Neuronal stem cell (in vitro differentiated cells): ENCODE results near the gene TADA2B.

Source experiments
- DNase-seq: peaks from one replicate; pipeline ENCODE4 v3.0.0-alpha.2; 2013; ENCODE audit warnings: low spot score
- H2AFZ ChIP-seq: one replicate; pipeline ENCODE4 v1.6.1; 2013; ENCODE audit warnings: mild to moderate bottlenecking, low read length, inconsistent platforms
- H2AK5ac ChIP-seq: 2 replicates; pipeline ENCODE4 v1.6.1; 2013; ENCODE audit warnings: low read depth, mild to moderate bottlenecking, inconsistent platforms, low read length, moderate library complexity, mixed read lengths
- H2BK120ac ChIP-seq: 2 replicates; pipeline ENCODE4 v1.6.1; 2013; ENCODE audit warnings: low read depth, mild to moderate bottlenecking, inconsistent platforms, low read length, moderate library complexity, mixed read lengths
- H2BK12ac ChIP-seq: one replicate; pipeline ENCODE4 v1.6.1; 2013; ENCODE audit warnings: low read length, inconsistent platforms
- H2BK15ac ChIP-seq: 2 replicates; pipeline ENCODE4 v1.6.1; 2013; ENCODE audit warnings: mild to moderate bottlenecking, low read length, inconsistent platforms, mixed read lengths
- H2BK5ac ChIP-seq: one replicate; pipeline ENCODE4 v1.6.1; 2013; ENCODE audit warnings: inconsistent platforms, mild to moderate bottlenecking, low read length, moderate library complexity
- H3K14ac ChIP-seq: one replicate; pipeline ENCODE4 v1.6.1; 2013; ENCODE audit warnings: low read length, inconsistent platforms
- H3K18ac ChIP-seq: 2 replicates; pipeline ENCODE4 v1.6.1; 2013; ENCODE audit warnings: low read length, inconsistent platforms
- H3K23ac ChIP-seq: 2 replicates; pipeline ENCODE4 v1.6.1; 2013; ENCODE audit warnings: low read depth, mild to moderate bottlenecking, mixed read lengths, low read length, inconsistent platforms; ENCODE audit not compliant: poor library complexity
- H3K27ac ChIP-seq: replicated peaks from 3 replicates; pipeline ENCODE4 v1.5.1; 2013; ENCODE audit warnings: low read length, inconsistent platforms
- H3K27me3 ChIP-seq, 3 experiments: 2 replicates each; pipeline ENCODE4 v1.6.1; 2013; ENCODE audit warnings: low read length in 3 of 3, mild to moderate bottlenecking in 2 of 3, inconsistent platforms in 1 of 3, low read depth in 1 of 3, mixed read lengths in 1 of 3, moderate library complexity in 1 of 3; ENCODE audit not compliant: control insufficient read depth in 3 of 3, insufficient read depth in 3 of 3
- H3K36me3 ChIP-seq, 2 donors: replicated peaks in 1 of 2; 2 replicates each; pipeline ENCODE4 v1.6.1; 2013; ENCODE audit warnings: low read length in 2 of 2; ENCODE audit not compliant: control insufficient read depth in 2 of 2, insufficient read depth in 2 of 2
- H3K4ac ChIP-seq: 2 replicates; pipeline ENCODE4 v1.6.1; 2013; ENCODE audit warnings: inconsistent platforms, mild to moderate bottlenecking, low read length, moderate library complexity
- H3K4me1 ChIP-seq, 2 donors: 1 replicate in 1 of 2; 2 replicates in 1 of 2; pipeline ENCODE4 v1.6.1; 2013; ENCODE audit warnings: low read length in 2 of 2, low read depth in 1 of 2; ENCODE audit not compliant: control insufficient read depth in 2 of 2, insufficient read depth in 1 of 2
- H3K4me2 ChIP-seq: one replicate; pipeline ENCODE4 v1.6.1; 2013; ENCODE audit warnings: mild to moderate bottlenecking, low read length, inconsistent platforms; ENCODE audit not compliant: insufficient read depth, poor library complexity, severe bottlenecking
- H3K4me3 ChIP-seq, 2 donors: 2 replicates each; pipeline ENCODE4 v1.5.1; 2013; ENCODE audit warnings: low read length in 2 of 2, mild to moderate bottlenecking in 2 of 2, inconsistent platforms in 1 of 2, moderate library complexity in 1 of 2
- H3K79me1 ChIP-seq: one replicate; pipeline ENCODE4 v1.6.1; 2013; ENCODE audit warnings: low read depth, mild to moderate bottlenecking, inconsistent platforms, low read length, moderate library complexity
- H3K9ac ChIP-seq: one replicate; pipeline ENCODE4 v1.6.1; 2013; ENCODE audit warnings: mild to moderate bottlenecking, low read depth, low read length, inconsistent platforms; ENCODE audit not compliant: poor library complexity
- H3K9me3 ChIP-seq, 2 donors: replicated peaks in 1 of 2; 2 replicates each; pipeline versions ENCODE3 to v1.6.1; 2013; ENCODE audit warnings: low read length in 2 of 2, mild to moderate bottlenecking in 2 of 2, inconsistent platforms in 1 of 2, low read depth in 1 of 2, mixed read lengths in 1 of 2, moderate library complexity in 1 of 2; ENCODE audit not compliant: control insufficient read depth in 2 of 2, insufficient read depth in 1 of 2
- H4K8ac ChIP-seq: one replicate; pipeline ENCODE4 v1.6.1; 2013; ENCODE audit warnings: low read depth, mild to moderate bottlenecking, inconsistent platforms, low read length, moderate library complexity
- H4K91ac ChIP-seq: one replicate; pipeline ENCODE4 v1.6.1; 2013; ENCODE audit warnings: low read length, low read depth, mild to moderate bottlenecking, inconsistent platforms; ENCODE audit not compliant: poor library complexity
- WGBS, 2 donors: extraction: QIAGEN DNeasy Blood & Tissue Kit; methylation state at CpG; one replicate each; pipeline ENCODE4 v1.1.7; 2013; ENCODE audit warnings: missing lambda C conversion rate in 2 of 2, mixed read lengths in 1 of 2; ENCODE audit not compliant: insufficient read length in 2 of 2, insufficient replicate concordance in 1 of 2; ENCODE audit errors: extremely low coverage in 2 of 2; 5-methylcytosine and 5-hydroxymethylcytosine counted together

The TADA2B gene

GRCh38 chr4:7089213-7089986 is 46.2 kb downstream of the TADA2B start:
- Histone ChIP-seq H2BK15ac (no peak overlapping the region), H3K9me3 (peaks cover 0 to 4% of the 10 kb centered on the region in 2 donors), H3K4ac (no peak overlapping the region), H2AFZ (no peak overlapping the region), H2AK5ac (no peak overlapping the region), H3K36me3 (no peaks in the 10 kb centered on the region), H4K8ac (no peak overlapping the region), H3K9ac (no peak overlapping the region), H3K4me1 (no peaks in the 10 kb centered on the region), H3K23ac (no peak overlapping the region), H3K4me2 (no peak overlapping the region), H2BK120ac (no peak overlapping the region), H2BK5ac (no peak overlapping the region), H3K14ac (no peak overlapping the region), H3K27ac (no peak overlapping the region), H3K27me3 (peaks cover 0 to 19% (median 2%) of the 10 kb centered on the region in 3 experiments), H3K18ac (no peak overlapping the region), H3K79me1 (no peaks in the 10 kb centered on the region), H4K91ac (no peak overlapping the region), H2BK12ac (no peak overlapping the region), H3K4me3 (no peak overlapping the region)
- WGBS, 2 donors, result no CpG with 5 or more reads among the region's 5 CpGs
- DNase-seq, result no peak

GRCh38 chr4:7092026-7092425 is 48.9 kb downstream of the TADA2B start:
- Histone ChIP-seq H3K36me3 (no peaks in the 10 kb centered on the region), H2BK12ac (no peak overlapping the region), H2BK15ac (no peak overlapping the region), H2BK120ac (no peak overlapping the region), H3K79me1 (no peaks in the 10 kb centered on the region), H3K4me3 (no peak overlapping the region), H2AFZ (no peak overlapping the region), H3K4me2 (no peak overlapping the region), H2BK5ac (no peak overlapping the region), H4K91ac (no peak overlapping the region), H3K27me3 (peaks cover 0 to 38% (median 3%) of the 10 kb centered on the region in 3 experiments), H3K27ac (no peak overlapping the region), H3K14ac (no peak overlapping the region), H2AK5ac (no peak overlapping the region), H3K4me1 (no peaks in the 10 kb centered on the region), H3K23ac (no peak overlapping the region), H3K18ac (no peak overlapping the region), H3K9ac (no peak overlapping the region), H3K4ac (no peak overlapping the region), H3K9me3 (peaks cover 0 to under 1% of the 10 kb centered on the region in 2 donors), H4K8ac (no peak overlapping the region)
- WGBS, 2 donors, result no CpG with 5 or more reads among the region's 3 CpGs
- DNase-seq, result no peak

- no peak overlapping the region for H3K4ac ChIP-seq
- no peak overlapping the region for H3K18ac ChIP-seq
- H2AK5ac ChIP-seq, result no peak overlapping the region
- H3K27ac ChIP-seq, result no peak overlapping the region
- H2BK5ac ChIP-seq, result no peak overlapping the region
- H3K4me3 ChIP-seq, result no peak overlapping the region
- H2BK15ac ChIP-seq, result no peak overlapping the region
- H4K8ac ChIP-seq, result no peak overlapping the region
- H4K91ac ChIP-seq, result no peak overlapping the region
- no CpG with 5 or more reads among the region's 10 CpGs for WGBS, 2 donors
- no peak overlapping the region for H2BK12ac ChIP-seq
- no peak for DNase-seq
- no peaks in the 10 kb centered on the region for H3K4me1 ChIP-seq
- no peak overlapping the region for H2AFZ ChIP-seq
- no peaks in the 10 kb centered on the region for H3K9me3 ChIP-seq
- H3K14ac ChIP-seq, result no peak overlapping the region
- no peak overlapping the region for H3K4me2 ChIP-seq
- no peak overlapping the region for H3K9ac ChIP-seq
- no peaks in the 10 kb centered on the region for H3K79me1 ChIP-seq
- H2BK120ac ChIP-seq, result no peak overlapping the region
- peaks cover 0 to 27% (median 3%) of the 10 kb centered on the region in 3 experiments for H3K27me3 ChIP-seq
- H3K36me3 ChIP-seq, result no peaks in the 10 kb centered on the region
- H3K23ac ChIP-seq, result no peak overlapping the region
Measured at GRCh38 chr4:7094916-7095315, 51.7 kb downstream of the TADA2B start.

GRCh38 chr4:7095611-7096155 is 52.5 kb downstream of the TADA2B start:
- H3K4ac ChIP-seq, result no peak overlapping the region
- no peak overlapping the region for H4K8ac ChIP-seq
- H3K27me3 ChIP-seq, result peaks cover 0 to 28% (median 3%) of the 10 kb centered on the region in 3 experiments
- H2BK120ac ChIP-seq, result no peak overlapping the region
- H3K4me2 ChIP-seq, result no peak overlapping the region
- H3K23ac ChIP-seq, result peak overlapping the region; percentile 1
- H2AK5ac ChIP-seq, result no peak overlapping the region
- H3K79me1 ChIP-seq, result no peaks in the 10 kb centered on the region
- no peak overlapping the region for H3K4me3 ChIP-seq
- H2BK15ac ChIP-seq, result no peak overlapping the region
- H3K36me3 ChIP-seq, result no peaks in the 10 kb centered on the region
- no peak overlapping the region for H3K18ac ChIP-seq
- no peak for DNase-seq
- no peaks in the 10 kb centered on the region for H3K4me1 ChIP-seq
- no peak overlapping the region for H2BK12ac ChIP-seq
- no CpG with 5 or more reads among the region's 16 CpGs for WGBS, 2 donors
- no peak overlapping the region for H3K9ac ChIP-seq
- H3K14ac ChIP-seq, result peak overlapping the region; percentile 58
- H4K91ac ChIP-seq, result no peak overlapping the region
- H2AFZ ChIP-seq, result no peak overlapping the region
- no peak overlapping the region for H3K27ac ChIP-seq
- H3K9me3 ChIP-seq, result no peaks in the 10 kb centered on the region
- H2BK5ac ChIP-seq, result peak overlapping the region; percentile 59
